Measurements from ENCODE around the gene RCCD1.

DNA sequence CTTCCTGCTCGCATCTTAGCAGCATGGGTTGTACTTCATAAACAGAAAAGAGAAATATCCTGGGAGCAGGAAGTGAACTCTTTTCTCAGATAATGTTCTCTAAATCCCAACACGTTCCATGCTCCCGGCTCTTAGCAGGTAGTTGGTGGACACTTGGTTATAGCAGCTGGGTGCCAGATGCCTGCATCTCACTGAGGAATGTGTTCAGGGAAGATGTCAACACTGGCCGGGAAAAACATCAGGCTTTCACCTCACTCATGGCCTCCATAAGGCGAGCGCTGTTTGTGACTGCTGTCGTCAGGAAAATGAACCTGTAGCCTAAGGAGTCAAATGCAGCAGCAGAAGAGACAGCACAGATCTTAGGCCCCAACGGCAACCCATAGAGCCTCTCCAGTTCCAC is 44.1 kb downstream of the RCCD1 start:
- TF ChIP-seq, protein P1, sequence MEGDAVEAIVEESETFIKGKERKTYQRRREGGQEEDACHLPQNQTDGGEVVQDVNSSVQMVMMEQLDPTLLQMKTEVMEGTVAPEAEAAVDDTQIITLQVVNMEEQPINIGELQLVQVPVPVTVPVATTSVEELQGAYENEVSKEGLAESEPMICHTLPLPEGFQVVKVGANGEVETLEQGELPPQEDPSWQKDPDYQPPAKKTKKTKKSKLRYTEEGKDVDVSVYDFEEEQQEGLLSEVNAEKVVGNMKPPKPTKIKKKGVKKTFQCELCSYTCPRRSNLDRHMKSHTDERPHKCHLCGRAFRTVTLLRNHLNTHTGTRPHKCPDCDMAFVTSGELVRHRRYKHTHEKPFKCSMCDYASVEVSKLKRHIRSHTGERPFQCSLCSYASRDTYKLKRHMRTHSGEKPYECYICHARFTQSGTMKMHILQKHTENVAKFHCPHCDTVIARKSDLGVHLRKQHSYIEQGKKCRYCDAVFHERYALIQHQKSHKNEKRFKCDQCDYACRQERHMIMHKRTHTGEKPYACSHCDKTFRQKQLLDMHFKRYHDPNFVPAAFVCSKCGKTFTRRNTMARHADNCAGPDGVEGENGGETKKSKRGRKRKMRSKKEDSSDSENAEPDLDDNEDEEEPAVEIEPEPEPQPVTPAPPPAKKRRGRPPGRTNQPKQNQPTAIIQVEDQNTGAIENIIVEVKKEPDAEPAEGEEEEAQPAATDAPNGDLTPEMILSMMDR (IDR thresholded peaks at IDR 0.05) = no peak
- no peak for TF ChIP-seq POLR2AphosphoS5 (IDR thresholded peaks at IDR 0.05)
- no peak for TF ChIP-seq POLR2A (IDR thresholded peaks at IDR 0.05)

Data from prostate gland (tissue), 2 donors.